Measurements from ENCODE around the gene APRT. TPM values are rescaled to one million over a fixed set of nuclear protein-coding genes. Genes with fewer than 3 reads are reported as not detected.

APRT gene
- total RNA-seq, 1 experiment from 2014 or later = 311 TPM

GRCh38 chr16:88798073-88798472 lies 13.7 kb downstream of the APRT start:
- BruUV-seq (replicated peaks) = no TSS peak
- H4K20me1 ChIP-seq (ENCODE audit: insufficient read depth) = no peaks in the 10 kb centered on the region
- DNase-seq (ENCODE audit: low read depth, low spot score) (no peak), ATAC-seq (no peak)
- H3K36me3 ChIP-seq (ENCODE audit: control insufficient read depth in 1 of 2, insufficient read depth in 2 of 2, low read length in 2 of 2) = no peaks in the 10 kb centered on the region
- 0 out of 2 replicates have a peak, but pooled peaks cover 3% of the 10 kb centered on the region for H3K79me2 ChIP-seq (ENCODE audit: insufficient read depth, low read length)
- H3K27ac ChIP-seq (ENCODE audit: low read depth, low read length) = no peak overlapping the region
- ChIA-PET RAD21 (ENCODE audit: low non-redundant PET in 1 of 2, low total read pairs in 2 of 2, uncharacterized antibody in 2 of 2, unreplicated experiment in 2 of 2) (no interaction called here), POLR2A (no interaction called here), CTCF (interaction anchor here (0.8 kb wide), 1 partner anchor 60 kb away, joined by 3 read pairs; no protein-coding TSS in a partner anchor)
- H3K9ac ChIP-seq (ENCODE audit: low read length) = no peak overlapping the region
- H3K4me3 ChIP-seq (replicated peaks in 1 of 2; ENCODE audit: low read depth in 1 of 2, low read length in 2 of 2) = no peak overlapping the region
- no peaks in the 10 kb centered on the region for H3K9me2 ChIP-seq (ENCODE audit: insufficient read depth)
- intact Hi-C loops (cut with micrococcal nuclease) = no loop called here
- no peak overlapping the region for H3K4me2 ChIP-seq (ENCODE audit: low read length)
- H3K27me3 ChIP-seq (ENCODE audit: insufficient read depth, low read length) = no peaks in the 10 kb centered on the region
- no peak for TF ChIP-seq JUND (IDR thresholded peaks at IDR 0.05)
- H3K9me3 ChIP-seq (ENCODE audit: control insufficient read depth in 1 of 2, insufficient read depth in 1 of 2, low read depth in 1 of 2, low read length in 2 of 2) = no peaks in the 10 kb centered on the region
- no peak overlapping the region for H2AFZ ChIP-seq (ENCODE audit: low read depth, low read length, poor library complexity, severe bottlenecking)
- peaks cover 12 to 27% of the 10 kb centered on the region in 2 experiments for H3K4me1 ChIP-seq (ENCODE audit: control insufficient read depth in 1 of 2, insufficient read depth in 2 of 2, low read length in 2 of 2)

DNA sequence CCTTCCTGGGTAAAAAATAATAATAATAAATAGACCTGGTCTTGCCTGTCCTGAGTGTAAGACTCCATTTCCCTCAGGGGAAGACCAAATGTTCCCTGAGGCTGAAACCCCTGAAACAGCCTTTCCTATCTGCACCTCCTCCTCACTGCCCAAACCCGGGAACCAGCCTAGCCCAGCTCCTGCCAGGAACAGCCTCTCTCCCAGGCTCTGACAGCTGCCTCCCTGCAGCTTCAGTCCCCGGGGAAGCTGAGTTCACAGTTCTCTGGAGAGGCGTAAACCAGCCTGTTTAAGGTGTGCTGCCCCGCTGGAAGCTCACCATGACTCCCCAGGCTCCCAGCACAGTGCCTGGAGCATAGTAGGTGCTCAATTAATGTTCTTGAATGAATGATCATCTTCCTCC lies 15.4 kb downstream of the APRT start:
- POLR2A ChIA-PET = interaction anchor here (1.0 kb wide), 1 partner anchor 11 kb away, joined by 4 read pairs; the partner anchor contains the start of gene PIEZO1
- H3K27me3 ChIP-seq (ENCODE audit: insufficient read depth, low read length) = no peaks in the 10 kb centered on the region
- RAD21 ChIA-PET (ENCODE audit: low non-redundant PET in 1 of 2, low total read pairs in 2 of 2, uncharacterized antibody in 2 of 2, unreplicated experiment in 2 of 2) = no interaction called here
- H3K9me3 ChIP-seq (ENCODE audit: control insufficient read depth in 1 of 2, insufficient read depth in 1 of 2, low read depth in 1 of 2, low read length in 2 of 2) = no peaks in the 10 kb centered on the region
- CTCF ChIA-PET = interaction anchor here (1.5 to 2.1 kb wide), 2 partner anchors 11 to 59 kb away, joined by 5 read pairs; partner anchors contain the start of gene PIEZO1
- H3K4me3 ChIP-seq (replicated peaks in 1 of 2; ENCODE audit: low read depth in 1 of 2, low read length in 2 of 2) = no peak overlapping the region
- no peak overlapping the region for H3K9ac ChIP-seq (ENCODE audit: low read length)
- H2AFZ ChIP-seq (ENCODE audit: low read depth, low read length, poor library complexity, severe bottlenecking) = no peak overlapping the region
- DNase-seq (ENCODE audit: low read depth, low spot score) (no peak), ATAC-seq (no peak)
- no peaks in the 10 kb centered on the region for H3K79me2 ChIP-seq (ENCODE audit: insufficient read depth, low read length)
- no peaks in the 10 kb centered on the region for H4K20me1 ChIP-seq (ENCODE audit: insufficient read depth)
- intact Hi-C loops (cut with micrococcal nuclease) = no loop called here
- no peak overlapping the region for H3K27ac ChIP-seq (ENCODE audit: low read depth, low read length)
- H3K4me2 ChIP-seq (ENCODE audit: low read length) = no peak overlapping the region
- peaks cover 5 to 16% of the 10 kb centered on the region in 2 experiments for H3K4me1 ChIP-seq (ENCODE audit: control insufficient read depth in 1 of 2, insufficient read depth in 2 of 2, low read length in 2 of 2)
- H3K9me2 ChIP-seq (ENCODE audit: insufficient read depth) = no peaks in the 10 kb centered on the region
- H3K36me3 ChIP-seq (ENCODE audit: control insufficient read depth in 1 of 2, insufficient read depth in 2 of 2, low read length in 2 of 2) = no peaks in the 10 kb centered on the region
- BruUV-seq (replicated peaks) = no TSS peak
- no peak for TF ChIP-seq ATF3 (IDR thresholded peaks at IDR 0.05)
- no peak for TF ChIP-seq EGR1 (IDR thresholded peaks at IDR 0.05; ENCODE audit: low read depth)
- no peak for TF ChIP-seq ZFX (IDR thresholded peaks at IDR 0.05)
- TF ChIP-seq CBX3 (IDR thresholded peaks at IDR 0.05; ENCODE audit: low read depth) = no peak
- TF ChIP-seq, protein P1, sequence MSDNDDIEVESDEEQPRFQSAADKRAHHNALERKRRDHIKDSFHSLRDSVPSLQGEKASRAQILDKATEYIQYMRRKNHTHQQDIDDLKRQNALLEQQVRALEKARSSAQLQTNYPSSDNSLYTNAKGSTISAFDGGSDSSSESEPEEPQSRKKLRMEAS (IDR thresholded peaks at IDR 0.05) = no peak
- TF ChIP-seq RAD21 (IDR thresholded peaks at IDR 0.05; ENCODE audit: low read depth) = no peak
